Hematopoietic multipotent progenitor cell treated with erythropoietin and hydrocortisone succinate and interleukin-3 and kit ligand, for 6 days (in vitro differentiated cells): Measurements from ENCODE around the gene SUV39H1.
"Not testable (repeated sequence)": the region's sequence is repeated elsewhere in the genome, so short reads cannot be mapped to it uniquely, and the experiment has no call there.

Experiments
- DNase-seq: peaks from one replicate; pipeline ENCODE4 v3.0.0-alpha.2; 2015

The SUV39H1 gene

GRCh38 chrX:48688531-48689150, 7.9 kb upstream of the SUV39H1 start:
- DNase-seq, result no peak

- DNase-seq, result no peak
Measured at GRCh38 chrX:48689208-48689920, 7.2 kb upstream of the SUV39H1 start.

GRCh38 chrX:48691746-48692145, 4.8 kb upstream of the SUV39H1 start:
- DNase-seq, result not testable (repeated sequence)

- no peak for DNase-seq
Measured at GRCh38 chrX:48694776-48695533, 1.6 kb upstream of the SUV39H1 start.

- DNase-seq, result no peak
Measured at GRCh38 chrX:48695534-48695896, 1.0 kb upstream of the SUV39H1 start.

GRCh38 chrX:48695925-48696300, 621 bp upstream of the SUV39H1 start:
- DNase-seq, result no peak

- peak; percentile 74 for DNase-seq
Measured at GRCh38 chrX:48696909-48697727, 584 bp downstream of the SUV39H1 start.

- DNase-seq, result peak; percentile 25
Measured at GRCh38 chrX:48698306-48698705, 1.8 kb downstream of the SUV39H1 start.

- no peak for DNase-seq
Measured at GRCh38 chrX:48700246-48700645, 3.7 kb downstream of the SUV39H1 start.

- DNase-seq, result peak; percentile 27
Measured at GRCh38 chrX:48700951-48701653, 4.6 kb downstream of the SUV39H1 start.

- peak; percentile 75 for DNase-seq
Measured at GRCh38 chrX:48702032-48702431, 5.5 kb downstream of the SUV39H1 start.

GRCh38 chrX:48702716-48703115, 6.2 kb downstream of the SUV39H1 start:
- no peak for DNase-seq

GRCh38 chrX:48703228-48703627, 6.7 kb downstream of the SUV39H1 start:
- DNase-seq, result no peak

GRCh38 chrX:48703642-48704481, 7.3 kb downstream of the SUV39H1 start:
- DNase-seq, result no peak

- no peak for DNase-seq
Measured at GRCh38 chrX:48705871-48706270, 9.3 kb downstream of the SUV39H1 start.

- no peak for DNase-seq
Measured at GRCh38 chrX:48709522-48710112, 13.1 kb downstream of the SUV39H1 start.

GRCh38 chrX:48711162-48711928, 14.8 kb downstream of the SUV39H1 start:
- no peak for DNase-seq

GRCh38 chrX:48711929-48712505, 15.5 kb downstream of the SUV39H1 start:
- DNase-seq, result no peak

GRCh38 chrX:48713847-48714246, 17.3 kb downstream of the SUV39H1 start:
- no peak for DNase-seq

GRCh38 chrX:48714573-48714972, 18.0 kb downstream of the SUV39H1 start:
- no peak for DNase-seq
